Astrocyte (in vitro differentiated cells and primary cell): Measurements from ENCODE around the gene CTSZ. TPM values are rescaled to one million over a fixed set of nuclear protein-coding genes. Genes with fewer than 3 reads are reported as not detected.
A peak's percentile ranks its signal among the peaks of the same experiment; 100 is the strongest.

Source experiments
- DNase-seq: peaks from one replicate; pipeline ENCODE4 v3.0.0-alpha.2; 2010; ENCODE audit warnings: low read depth
- FAIRE-seq: peaks from 2 replicates; lab custom pipeline; 2011; peaks lifted over from hg19 to GRCh38; lab: Jason Lieb, UNC
- H2AFZ ChIP-seq: 2 replicates; pipeline ENCODE4 v1.6.0; 2012; ENCODE audit warnings: low read depth, low read length, inconsistent platforms
- H3K27ac ChIP-seq: 2 replicates; pipeline ENCODE4 v1.5.1; 2011; ENCODE audit warnings: low read depth, low read length, inconsistent platforms
- H3K27me3 ChIP-seq: 2 replicates; pipeline ENCODE4 v1.6.0; 2011; ENCODE audit warnings: low read length, inconsistent platforms; ENCODE audit not compliant: insufficient read depth
- H3K36me3 ChIP-seq: 2 replicates; pipeline ENCODE4 v1.5.1; 2011; ENCODE audit warnings: low read length, inconsistent platforms; ENCODE audit not compliant: insufficient read depth
- H3K4me1 ChIP-seq: 2 replicates; pipeline ENCODE4 v1.5.1; 2011; ENCODE audit warnings: low read length, inconsistent platforms; ENCODE audit not compliant: insufficient read depth
- H3K4me2 ChIP-seq: 2 replicates; pipeline ENCODE4 v1.6.0; 2012; ENCODE audit warnings: low read length, inconsistent platforms
- H3K4me3 ChIP-seq: 2 replicates; pipeline ENCODE4 v1.5.1; 2011; ENCODE audit warnings: low read depth, mild to moderate bottlenecking, low read length, inconsistent platforms; ENCODE audit not compliant: insufficient read depth
- H3K79me2 ChIP-seq: 2 replicates; pipeline ENCODE4 v1.6.0; 2012; ENCODE audit warnings: mild to moderate bottlenecking, low read length, inconsistent platforms; ENCODE audit not compliant: insufficient read depth
- H3K9ac ChIP-seq: 2 replicates; pipeline ENCODE4 v1.6.0; 2012; ENCODE audit warnings: mild to moderate bottlenecking, low read length, inconsistent platforms
- H3K9me3 ChIP-seq: 2 replicates; pipeline ENCODE4 v1.5.1; 2012; ENCODE audit warnings: low read depth, mild to moderate bottlenecking, low read length, inconsistent platforms; ENCODE audit not compliant: insufficient read depth
- H4K20me1 ChIP-seq: 2 replicates; pipeline ENCODE4 v1.6.0; 2012; ENCODE audit warnings: low read length, inconsistent platforms; ENCODE audit not compliant: insufficient read depth
- H3K27ac Mint-ChIP-seq: one replicate; pipeline ENCODE4 v1.8.0; 2021; ENCODE audit warnings: mild to moderate bottlenecking, mixed read lengths; ENCODE audit not compliant: unreplicated experiment
- H3K27me3 Mint-ChIP-seq: one replicate; pipeline ENCODE4 v1.8.0; 2021; ENCODE audit warnings: low read depth, mixed read lengths; ENCODE audit not compliant: unreplicated experiment
- H3K36me3 Mint-ChIP-seq: one replicate; pipeline ENCODE4 v1.8.0; 2021; ENCODE audit warnings: low read depth, mixed read lengths; ENCODE audit not compliant: unreplicated experiment
- H3K4me1 Mint-ChIP-seq: one replicate; pipeline ENCODE4 v1.8.0; 2021; ENCODE audit warnings: low read depth, mixed read lengths; ENCODE audit not compliant: unreplicated experiment
- H3K4me3 Mint-ChIP-seq: one replicate; pipeline ENCODE4 v1.8.0; 2021; ENCODE audit warnings: mild to moderate bottlenecking, moderate library complexity, mixed read lengths; ENCODE audit not compliant: unreplicated experiment
- H3K9me3 Mint-ChIP-seq: one replicate; pipeline ENCODE4 v1.8.0; 2021; ENCODE audit warnings: mild to moderate bottlenecking, mixed read lengths; ENCODE audit not compliant: unreplicated experiment
- EZH2 ChIP-seq: IDR thresholded peaks from 2 replicates; pipeline ENCODE4 v1.6.1; 2012; ENCODE audit warnings: mild to moderate bottlenecking, low read length, inconsistent platforms; ENCODE audit not compliant: insufficient read depth
- total RNA-seq: library from RNA; stranded (reverse); gene quantifications from 2 replicates; pipeline ENCODE4 v1.2.1, GENCODE V29; 2021
- TF ChIP-seq, protein P1 (sequence below): IDR thresholded peaks from 2 replicates; pipeline ENCODE4 v1.5.1; 2011; ENCODE audit warnings: low read depth, mild to moderate bottlenecking, inconsistent platforms, low read length, moderate library complexity; ENCODE audit not compliant: insufficient read depth

Gene CTSZ
- total RNA-seq, 1 donor from 2014 or later = 112 TPM

DNA sequence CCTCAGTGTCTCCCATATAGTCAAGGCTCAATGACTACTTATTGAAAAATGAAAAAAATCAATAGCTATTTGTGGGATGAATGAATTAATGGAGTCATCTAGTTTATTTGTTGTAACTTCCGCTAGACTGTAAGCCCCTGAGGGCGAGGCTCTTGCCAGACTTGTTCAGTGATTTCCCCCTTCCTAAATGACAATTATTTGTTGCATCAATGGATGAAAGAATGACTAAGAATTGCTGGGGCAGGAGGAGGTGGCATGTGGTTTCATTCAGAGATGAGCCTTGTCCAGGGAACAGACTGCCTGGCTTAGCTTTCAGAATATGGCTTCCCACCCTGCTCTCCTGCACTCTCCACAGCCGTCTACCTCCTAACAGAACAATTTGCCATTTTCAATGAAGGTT is 36.6 kb upstream of the CTSZ start:
- peaks cover 39% of the 10 kb centered on the region for H3K79me2 ChIP-seq
- H3K36me3 ChIP-seq = no peaks in the 10 kb centered on the region
- H3K4me3 ChIP-seq = no peak overlapping the region
- no peak for TF ChIP-seq EZH2
- TF ChIP-seq, protein P1, sequence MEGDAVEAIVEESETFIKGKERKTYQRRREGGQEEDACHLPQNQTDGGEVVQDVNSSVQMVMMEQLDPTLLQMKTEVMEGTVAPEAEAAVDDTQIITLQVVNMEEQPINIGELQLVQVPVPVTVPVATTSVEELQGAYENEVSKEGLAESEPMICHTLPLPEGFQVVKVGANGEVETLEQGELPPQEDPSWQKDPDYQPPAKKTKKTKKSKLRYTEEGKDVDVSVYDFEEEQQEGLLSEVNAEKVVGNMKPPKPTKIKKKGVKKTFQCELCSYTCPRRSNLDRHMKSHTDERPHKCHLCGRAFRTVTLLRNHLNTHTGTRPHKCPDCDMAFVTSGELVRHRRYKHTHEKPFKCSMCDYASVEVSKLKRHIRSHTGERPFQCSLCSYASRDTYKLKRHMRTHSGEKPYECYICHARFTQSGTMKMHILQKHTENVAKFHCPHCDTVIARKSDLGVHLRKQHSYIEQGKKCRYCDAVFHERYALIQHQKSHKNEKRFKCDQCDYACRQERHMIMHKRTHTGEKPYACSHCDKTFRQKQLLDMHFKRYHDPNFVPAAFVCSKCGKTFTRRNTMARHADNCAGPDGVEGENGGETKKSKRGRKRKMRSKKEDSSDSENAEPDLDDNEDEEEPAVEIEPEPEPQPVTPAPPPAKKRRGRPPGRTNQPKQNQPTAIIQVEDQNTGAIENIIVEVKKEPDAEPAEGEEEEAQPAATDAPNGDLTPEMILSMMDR = no peak
- Mint-ChIP-seq H3K4me1 (peaks cover 29% of the 10 kb centered on the region), H3K4me3 (peak overlapping the region; percentile 42), H3K27ac (no peak overlapping the region), H3K9me3 (peaks cover 2% of the 10 kb centered on the region), H3K27me3 (no peaks in the 10 kb centered on the region), H3K36me3 (peaks cover 4% of the 10 kb centered on the region)
- H3K27ac ChIP-seq = no peak overlapping the region
- DNase-seq (no peak), FAIRE-seq (no peak)
- peak overlapping the region; percentile 19 for H2AFZ ChIP-seq
- peaks cover 16% of the 10 kb centered on the region for H4K20me1 ChIP-seq
- no peaks in the 10 kb centered on the region for H3K4me1 ChIP-seq
- no peaks in the 10 kb centered on the region for H3K27me3 ChIP-seq
- H3K9ac ChIP-seq = no peak overlapping the region
- H3K9me3 ChIP-seq = no peaks in the 10 kb centered on the region
- H3K4me2 ChIP-seq = no peak overlapping the region

DNA sequence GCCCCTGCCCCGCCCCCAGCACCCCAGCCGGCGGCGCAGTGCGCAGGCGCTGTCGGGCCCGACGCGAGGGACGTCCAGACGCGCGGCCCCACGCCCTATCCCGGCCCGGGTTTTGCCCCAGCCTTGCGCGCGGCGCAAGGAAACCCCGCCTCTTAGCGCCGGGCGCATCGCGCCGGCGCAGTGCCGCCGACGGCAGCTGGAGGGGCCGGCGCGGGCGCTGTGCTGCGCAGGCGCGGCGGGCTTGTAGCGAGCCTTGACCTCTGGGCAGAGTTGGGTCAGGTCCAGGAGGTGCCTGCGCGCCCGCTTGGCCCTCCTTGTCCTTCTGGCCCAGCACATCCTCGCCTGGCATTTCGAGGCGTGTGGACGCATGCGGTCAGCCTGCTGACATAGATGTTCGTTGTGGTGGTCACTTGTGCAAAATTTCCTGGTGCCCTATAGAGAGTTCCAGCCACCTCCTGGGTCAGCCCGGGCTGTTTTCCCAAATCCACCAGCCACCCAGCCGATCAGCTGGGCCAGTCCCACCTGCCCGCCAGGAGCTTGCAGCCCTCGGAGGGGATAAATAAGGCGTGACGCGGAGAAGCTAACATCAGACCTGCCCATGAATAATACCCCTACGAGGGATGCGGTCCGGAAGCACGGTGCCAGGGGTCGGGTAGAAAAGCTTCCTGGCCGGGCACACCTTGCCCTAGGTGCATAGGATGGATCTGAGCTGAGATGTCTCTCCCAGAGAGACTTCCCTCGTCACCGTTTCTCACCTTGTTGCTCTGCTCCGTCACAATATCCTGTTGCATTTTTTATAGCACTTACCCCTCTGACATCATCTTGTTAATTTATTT is 36.0 kb upstream of the CTSZ start:
- H3K36me3 Mint-ChIP-seq = peaks cover 6% of the 10 kb centered on the region
- no peak overlapping the region for H3K27ac Mint-ChIP-seq
- peaks cover 46% of the 10 kb centered on the region for H3K79me2 ChIP-seq
- H3K27me3 Mint-ChIP-seq = no peaks in the 10 kb centered on the region
- no peak overlapping the region for H3K27ac ChIP-seq
- peak overlapping the region; percentile 81 for H3K9ac ChIP-seq
- H3K4me3 Mint-ChIP-seq = peak overlapping the region; percentile 89
- H3K36me3 ChIP-seq = peaks cover 2% of the 10 kb centered on the region
- no peaks in the 10 kb centered on the region for H3K9me3 ChIP-seq
- peak overlapping the region; percentile 83 for H3K4me3 ChIP-seq
- peak; percentile 65 for DNase-seq
- peak overlapping the region; percentile 99 for H2AFZ ChIP-seq
- peaks cover 2% of the 10 kb centered on the region for H3K9me3 Mint-ChIP-seq
- TF ChIP-seq, protein P1 = no peak
- no peak for TF ChIP-seq EZH2
- H3K4me1 Mint-ChIP-seq = peaks cover 26% of the 10 kb centered on the region
- H3K4me2 ChIP-seq = peak overlapping the region; percentile 92
- H3K27me3 ChIP-seq = no peaks in the 10 kb centered on the region
- H3K4me1 ChIP-seq = no peaks in the 10 kb centered on the region
- peaks cover 16% of the 10 kb centered on the region for H4K20me1 ChIP-seq
- FAIRE-seq = no peak
